HG03108 (cell line): ENCODE measurements around the gene SPACA9.

ENCODE experiments used
- ATAC-seq: cut with Tn5 transposase; IDR thresholded peaks from one replicate; pipeline ENCODE4 v1.9.1; 2021; ENCODE audit warnings: moderate library complexity; ENCODE audit not compliant: unreplicated experiment

SPACA9 gene

GRCh38 chr9:132935026-132935425 is 56.3 kb downstream of the SPACA9 start:
- ATAC-seq: no peak

- no peak for ATAC-seq
Measured at GRCh38 chr9:132937463-132937901, 58.8 kb downstream of the SPACA9 start.

- ATAC-seq: no peak
Measured at GRCh38 chr9:132939169-132939568, 60.5 kb downstream of the SPACA9 start.
